ENCODE measurements around the gene WTIP.

- TF ChIP-seq CTCF (IDR thresholded peaks at IDR 0.05) (no peak), POLR2A (IDR thresholded peaks at IDR 0.05) (no peak)
These were observed 28.8 kb upstream of the WTIP start for GRCh38 chr19:34452723-34453122.

Data from body of pancreas (tissue), 4 donors.